Measurements from ENCODE around the gene NUTF2. TPM values are rescaled to one million over a fixed set of nuclear protein-coding genes. Genes with fewer than 3 reads are reported as not detected.

The NUTF2 gene
- total RNA-seq, 4 donors from 2014 or later = 60.1 to 210 (median 114) TPM

DNA sequence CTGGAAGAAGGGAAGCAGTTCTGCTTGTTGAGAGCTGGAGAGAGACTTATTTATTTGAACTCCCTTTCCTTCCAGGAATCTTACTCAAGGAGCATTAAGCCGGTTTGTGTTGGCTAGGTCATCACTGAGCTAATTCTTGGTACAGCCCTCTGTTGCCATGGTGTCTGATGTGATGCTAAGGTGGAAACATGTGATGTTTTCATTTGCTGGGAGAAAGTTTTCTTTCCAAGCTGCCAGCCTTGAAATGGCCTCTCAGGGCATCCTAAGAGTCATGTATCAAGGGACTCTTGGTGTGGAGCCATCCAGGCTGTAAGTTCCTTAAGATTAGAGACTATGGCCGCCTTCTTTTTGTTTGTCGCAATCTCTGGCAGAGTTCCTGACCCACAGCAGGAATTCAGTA is 50.5 kb downstream of the NUTF2 start:
- no peaks in the 10 kb centered on the region for H3K36me3 ChIP-seq
- ATAC-seq (no peak), DNase-seq (no peak)
- in situ Hi-C loops (cut with MboI; ENCODE audit: low sequenced_read_pairs in 4 of 4) (no loop called here), intact Hi-C loops (cut with DNase I; ENCODE audit: low total_unique reads) (no loop called here)
- peaks cover 50 to 59% of the 10 kb centered on the region in 2 donors for H3K4me1 ChIP-seq
- no peaks in the 10 kb centered on the region for H3K27me3 ChIP-seq
- no peak for TF ChIP-seq POLR2A (IDR thresholded peaks at IDR 0.05)
- TF ChIP-seq, protein P1, sequence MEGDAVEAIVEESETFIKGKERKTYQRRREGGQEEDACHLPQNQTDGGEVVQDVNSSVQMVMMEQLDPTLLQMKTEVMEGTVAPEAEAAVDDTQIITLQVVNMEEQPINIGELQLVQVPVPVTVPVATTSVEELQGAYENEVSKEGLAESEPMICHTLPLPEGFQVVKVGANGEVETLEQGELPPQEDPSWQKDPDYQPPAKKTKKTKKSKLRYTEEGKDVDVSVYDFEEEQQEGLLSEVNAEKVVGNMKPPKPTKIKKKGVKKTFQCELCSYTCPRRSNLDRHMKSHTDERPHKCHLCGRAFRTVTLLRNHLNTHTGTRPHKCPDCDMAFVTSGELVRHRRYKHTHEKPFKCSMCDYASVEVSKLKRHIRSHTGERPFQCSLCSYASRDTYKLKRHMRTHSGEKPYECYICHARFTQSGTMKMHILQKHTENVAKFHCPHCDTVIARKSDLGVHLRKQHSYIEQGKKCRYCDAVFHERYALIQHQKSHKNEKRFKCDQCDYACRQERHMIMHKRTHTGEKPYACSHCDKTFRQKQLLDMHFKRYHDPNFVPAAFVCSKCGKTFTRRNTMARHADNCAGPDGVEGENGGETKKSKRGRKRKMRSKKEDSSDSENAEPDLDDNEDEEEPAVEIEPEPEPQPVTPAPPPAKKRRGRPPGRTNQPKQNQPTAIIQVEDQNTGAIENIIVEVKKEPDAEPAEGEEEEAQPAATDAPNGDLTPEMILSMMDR (IDR thresholded peaks at IDR 0.05 in 4 of 5, conservative IDR thresholded peaks at IDR 0.05 in 1 of 5) = no peak
- H3K4me3 ChIP-seq = no peak overlapping the region
- no peaks in the 10 kb centered on the region for H3K9me3 ChIP-seq
- H3K27ac ChIP-seq = peak overlapping the region; percentile 70 to 100 (median 94)

DNA sequence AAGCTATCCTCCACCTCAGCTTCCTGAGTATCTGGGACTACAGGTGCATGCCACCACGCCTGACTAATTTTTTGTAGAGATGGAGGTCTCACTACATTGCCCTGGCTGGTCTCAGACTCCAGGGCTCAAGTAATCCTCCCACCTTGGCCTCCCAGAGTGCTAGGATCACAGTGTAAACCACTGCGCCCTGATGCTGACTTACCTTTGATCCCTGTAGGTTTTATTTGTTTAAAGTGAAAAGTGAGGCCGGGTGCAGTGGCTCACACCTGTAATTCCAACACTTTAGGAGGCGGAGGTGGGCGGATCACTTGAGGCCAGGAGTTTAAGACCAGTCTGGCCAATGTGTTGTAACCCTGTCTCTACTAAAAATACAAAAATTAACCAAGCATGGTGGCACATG is 55.0 kb downstream of the NUTF2 start:
- intact Hi-C loops (cut with DNase I; ENCODE audit: low total_unique reads) = no loop called here
- H3K36me3 ChIP-seq = no peaks in the 10 kb centered on the region
- H3K27me3 ChIP-seq = no peaks in the 10 kb centered on the region
- peaks cover 27 to 30% of the 10 kb centered on the region in 2 donors for H3K4me1 ChIP-seq
- no peak overlapping the region for H3K27ac ChIP-seq
- DNase-seq = no peak
- no peaks in the 10 kb centered on the region for H3K9me3 ChIP-seq
- TF ChIP-seq, protein P1 (IDR thresholded peaks at IDR 0.05 in 4 of 5, conservative IDR thresholded peaks at IDR 0.05 in 1 of 5) = no peak
- no peak for TF ChIP-seq POLR2A (IDR thresholded peaks at IDR 0.05)
- ATAC-seq = no peak
- in situ Hi-C loops (cut with MboI; ENCODE audit: low sequenced_read_pairs in 4 of 4) = no loop called here
- no peak overlapping the region for H3K4me3 ChIP-seq

- H3K27me3 ChIP-seq = no peaks in the 10 kb centered on the region
- no peaks in the 10 kb centered on the region for H3K9me3 ChIP-seq
- H3K27ac ChIP-seq = peak overlapping the region in 1 of 4 donors; percentile 21
- DNase-seq (no peak), ATAC-seq (no peak)
- no peak for TF ChIP-seq POLR2A (IDR thresholded peaks at IDR 0.05)
- TF ChIP-seq, protein P1 (IDR thresholded peaks at IDR 0.05 in 4 of 5, conservative IDR thresholded peaks at IDR 0.05 in 1 of 5) = no peak
- no peaks in the 10 kb centered on the region for H3K36me3 ChIP-seq
- in situ Hi-C loops (cut with MboI; ENCODE audit: low sequenced_read_pairs in 4 of 4) = no loop called here
- peaks cover 19 to 20% of the 10 kb centered on the region in 2 donors for H3K4me1 ChIP-seq
- intact Hi-C loops (cut with DNase I; ENCODE audit: low total_unique reads) = no loop called here
- no peak overlapping the region for H3K4me3 ChIP-seq
Measured at GRCh38 chr16:67902831-67903230, 56.1 kb downstream of the NUTF2 start.

GRCh38 chr16:67907397-67908180 is 60.9 kb downstream of the NUTF2 start:
- Histone ChIP-seq H3K27ac (peak overlapping the region in 2 of 4 donors; percentile 9 to 20), H3K4me3 (no peak overlapping the region), H3K36me3 (peaks cover 0 to 34% of the 10 kb centered on the region in 2 donors), H3K9me3 (no peaks in the 10 kb centered on the region), H3K4me1 (peaks cover 12 to 19% of the 10 kb centered on the region in 2 donors), H3K27me3 (no peaks in the 10 kb centered on the region)
- TF ChIP-seq POLR2A (IDR thresholded peaks at IDR 0.05) = no peak
- TF ChIP-seq, protein P1 (IDR thresholded peaks at IDR 0.05 in 4 of 5, conservative IDR thresholded peaks at IDR 0.05 in 1 of 5) = no peak
- in situ Hi-C loops (cut with MboI; ENCODE audit: low sequenced_read_pairs in 4 of 4) = no loop called here
- intact Hi-C loops (cut with DNase I; ENCODE audit: low total_unique reads) = no loop called here
- DNase-seq (no peak), ATAC-seq (no peak)
